ENCODE results near the gene NPPA.

Gene NPPA

DNA sequence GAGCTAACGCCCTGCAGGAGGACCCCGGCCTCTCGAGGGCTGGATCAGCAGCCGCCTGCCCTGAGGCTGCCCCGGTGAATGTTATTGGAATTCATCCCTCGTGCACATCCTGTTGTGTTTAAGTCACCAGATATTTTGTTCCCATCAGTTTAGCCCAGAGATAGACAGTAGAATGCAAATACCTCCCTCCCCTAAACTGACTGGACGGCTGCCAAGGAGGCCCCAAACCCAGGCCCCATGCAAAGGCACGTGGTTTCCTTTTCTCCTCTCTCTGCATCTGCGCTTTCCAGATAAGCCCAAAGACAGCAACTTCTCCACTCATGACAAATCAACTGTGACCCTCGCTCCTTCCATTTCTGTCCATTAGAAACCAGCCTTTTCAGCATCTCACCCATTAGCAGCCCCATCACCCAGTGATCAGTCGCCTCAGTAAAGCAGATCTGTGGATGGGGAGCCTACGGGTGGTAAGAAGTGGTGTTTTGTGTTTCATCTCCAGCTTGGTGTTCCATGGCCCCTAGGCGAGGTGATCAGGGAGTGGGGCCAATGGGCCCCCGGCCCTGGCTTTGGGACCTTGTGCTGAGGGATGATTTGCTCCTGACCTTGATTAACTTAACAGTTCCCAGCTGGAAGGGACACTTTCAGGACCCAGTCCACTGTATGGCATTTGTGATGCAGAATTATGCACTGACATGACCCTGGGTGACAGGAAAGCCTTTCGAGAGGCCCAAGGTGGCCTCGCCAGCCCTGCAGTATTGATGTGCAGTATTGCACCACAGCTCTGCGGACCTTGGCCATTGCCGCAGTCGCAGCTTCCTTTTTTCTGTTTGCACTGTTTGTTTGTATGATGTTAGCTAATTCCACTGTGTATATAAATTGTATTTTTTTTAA lies 5.2 kb downstream of the NPPA start:
- Histone ChIP-seq H3K36me3 (ENCODE audit: insufficient read depth, low read length) (peaks cover 56% of the 10 kb centered on the region), H3K9me3 (ENCODE audit: low read depth, low read length) (no peaks in the 10 kb centered on the region), H3K27ac (no peak overlapping the region), H3K4me3 (no peak overlapping the region), H3K9ac (ENCODE audit: insufficient read length) (no peak overlapping the region)
- peak; percentile 8 for DNase-seq (ENCODE audit: low read depth, low spot score)
- no peak for TF ChIP-seq EZH2 (IDR thresholded peaks at IDR 0.05)
- no peak for TF ChIP-seq POLR2AphosphoS5 (IDR thresholded peaks at IDR 0.05; ENCODE audit: borderline replicate concordance, low read depth, low read length)
- TF ChIP-seq FOXP2 (optimal IDR thresholded peaks at IDR 0.05; ENCODE audit: control extremely low read depth, extremely low read length, insufficient read depth), result no peak

DNA sequence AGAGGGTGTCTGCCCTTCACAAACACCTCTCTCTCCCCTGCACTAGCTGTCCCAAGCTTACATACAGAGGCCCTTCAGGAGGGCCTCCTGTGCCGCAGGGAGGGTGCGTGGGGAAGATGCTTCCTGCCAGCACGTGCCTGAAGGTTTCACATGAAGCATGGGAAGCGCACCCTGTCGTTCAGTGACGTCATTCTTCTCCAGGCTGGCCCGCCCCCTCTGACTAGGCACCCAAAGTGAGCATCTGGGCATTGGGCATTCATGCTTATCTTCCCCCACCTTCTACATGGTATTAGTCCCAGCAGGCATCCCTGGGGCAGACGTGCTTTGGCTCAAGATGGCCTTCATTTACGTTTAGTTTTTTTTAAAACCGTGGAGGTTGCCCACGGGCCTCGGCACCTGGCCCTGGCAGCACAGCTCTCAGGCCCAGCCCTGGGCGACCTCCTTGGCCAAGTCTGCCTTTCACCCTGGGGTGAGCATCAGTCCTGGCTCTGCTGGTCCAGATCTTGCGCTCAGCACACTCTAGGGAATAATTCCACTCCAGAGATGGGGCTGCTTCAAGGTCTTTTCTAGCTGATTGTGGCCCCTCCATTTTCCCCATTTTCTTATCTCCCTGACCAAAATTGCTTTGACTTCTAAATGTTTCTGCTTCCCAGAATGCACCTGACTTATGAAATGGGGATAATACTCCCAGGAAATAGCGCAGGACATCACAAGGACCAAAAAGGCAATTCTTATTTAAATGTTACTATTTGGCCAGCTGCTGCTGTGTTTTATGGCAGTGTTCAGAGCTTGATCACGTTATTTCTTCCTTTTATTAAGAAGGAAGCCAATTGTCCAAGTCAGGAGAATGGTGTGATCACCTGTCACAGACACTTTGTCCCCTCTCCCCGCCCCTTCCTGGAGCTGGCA lies 6.1 kb downstream of the NPPA start:
- H3K9ac ChIP-seq (ENCODE audit: insufficient read length), result no peak overlapping the region
- no peak overlapping the region for H3K27ac ChIP-seq
- DNase-seq (ENCODE audit: low read depth, low spot score), result no peak
- no peaks in the 10 kb centered on the region for H3K9me3 ChIP-seq (ENCODE audit: low read depth, low read length)
- TF ChIP-seq POLR2AphosphoS5 (IDR thresholded peaks at IDR 0.05; ENCODE audit: borderline replicate concordance, low read depth, low read length), result no peak
- TF ChIP-seq FOXP2 (optimal IDR thresholded peaks at IDR 0.05; ENCODE audit: control extremely low read depth, extremely low read length, insufficient read depth), result no peak
- no peak for TF ChIP-seq EZH2 (IDR thresholded peaks at IDR 0.05)
- no peak overlapping the region for H3K4me3 ChIP-seq
- peaks cover 65% of the 10 kb centered on the region for H3K36me3 ChIP-seq (ENCODE audit: insufficient read depth, low read length)

DNA sequence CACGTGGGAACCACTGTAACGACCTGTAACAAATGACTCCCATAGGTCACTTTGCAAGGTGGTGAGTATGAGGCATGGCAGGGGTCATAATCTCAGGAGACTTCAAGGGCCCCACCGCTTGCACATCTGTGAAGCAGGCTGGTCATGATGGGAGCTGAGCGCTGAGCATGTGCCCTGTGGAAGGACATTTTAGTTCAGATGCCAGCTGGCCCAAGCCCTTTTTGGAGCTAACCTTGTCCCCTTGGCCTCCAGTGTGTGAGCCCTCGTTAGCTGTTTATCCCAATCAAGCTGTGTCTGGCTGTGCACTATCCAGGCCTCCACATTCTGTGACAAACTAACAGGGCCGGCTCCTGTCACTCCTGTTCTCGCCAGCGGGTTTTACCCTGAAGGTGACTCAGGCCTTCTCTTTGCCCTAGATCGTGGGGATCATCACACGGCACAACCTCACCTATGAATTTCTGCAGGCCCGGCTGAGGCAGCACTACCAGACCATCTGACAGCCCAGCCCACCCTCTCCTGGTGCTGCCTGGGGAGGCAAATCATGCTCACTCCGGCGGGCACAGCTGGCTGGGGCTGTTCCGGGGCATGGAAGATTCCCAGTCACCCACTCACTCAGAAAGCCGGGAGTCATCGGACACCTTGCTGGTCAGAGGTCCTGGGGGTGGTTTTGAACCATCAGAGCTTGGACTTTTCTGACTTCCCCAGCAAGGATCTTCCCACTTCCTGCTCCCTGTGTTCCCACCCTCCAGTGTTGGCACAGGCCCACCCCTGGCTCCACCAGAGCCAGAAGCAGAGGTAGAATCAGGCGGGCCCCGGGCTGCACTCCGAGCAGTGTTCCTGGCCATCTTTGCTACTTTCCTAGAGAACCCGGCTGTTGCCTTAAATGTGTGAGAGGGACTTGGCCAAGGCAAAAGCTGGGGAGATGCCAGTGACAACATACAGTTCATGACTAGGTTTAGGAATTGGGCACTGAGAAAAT lies 7.6 kb downstream of the NPPA start:
- Histone ChIP-seq H3K9me3 (ENCODE audit: low read depth, low read length) (no peaks in the 10 kb centered on the region), H3K36me3 (ENCODE audit: insufficient read depth, low read length) (peaks cover 70% of the 10 kb centered on the region), H3K4me3 (no peak overlapping the region), H3K9ac (ENCODE audit: insufficient read length) (no peak overlapping the region), H3K27ac (no peak overlapping the region)
- no peak for DNase-seq (ENCODE audit: low read depth, low spot score)
- no peak for TF ChIP-seq POLR2AphosphoS5 (IDR thresholded peaks at IDR 0.05; ENCODE audit: borderline replicate concordance, low read depth, low read length)
- TF ChIP-seq EZH2 (IDR thresholded peaks at IDR 0.05), result no peak
- TF ChIP-seq FOXP2 (optimal IDR thresholded peaks at IDR 0.05; ENCODE audit: control extremely low read depth, extremely low read length, insufficient read depth), result no peak

DNA sequence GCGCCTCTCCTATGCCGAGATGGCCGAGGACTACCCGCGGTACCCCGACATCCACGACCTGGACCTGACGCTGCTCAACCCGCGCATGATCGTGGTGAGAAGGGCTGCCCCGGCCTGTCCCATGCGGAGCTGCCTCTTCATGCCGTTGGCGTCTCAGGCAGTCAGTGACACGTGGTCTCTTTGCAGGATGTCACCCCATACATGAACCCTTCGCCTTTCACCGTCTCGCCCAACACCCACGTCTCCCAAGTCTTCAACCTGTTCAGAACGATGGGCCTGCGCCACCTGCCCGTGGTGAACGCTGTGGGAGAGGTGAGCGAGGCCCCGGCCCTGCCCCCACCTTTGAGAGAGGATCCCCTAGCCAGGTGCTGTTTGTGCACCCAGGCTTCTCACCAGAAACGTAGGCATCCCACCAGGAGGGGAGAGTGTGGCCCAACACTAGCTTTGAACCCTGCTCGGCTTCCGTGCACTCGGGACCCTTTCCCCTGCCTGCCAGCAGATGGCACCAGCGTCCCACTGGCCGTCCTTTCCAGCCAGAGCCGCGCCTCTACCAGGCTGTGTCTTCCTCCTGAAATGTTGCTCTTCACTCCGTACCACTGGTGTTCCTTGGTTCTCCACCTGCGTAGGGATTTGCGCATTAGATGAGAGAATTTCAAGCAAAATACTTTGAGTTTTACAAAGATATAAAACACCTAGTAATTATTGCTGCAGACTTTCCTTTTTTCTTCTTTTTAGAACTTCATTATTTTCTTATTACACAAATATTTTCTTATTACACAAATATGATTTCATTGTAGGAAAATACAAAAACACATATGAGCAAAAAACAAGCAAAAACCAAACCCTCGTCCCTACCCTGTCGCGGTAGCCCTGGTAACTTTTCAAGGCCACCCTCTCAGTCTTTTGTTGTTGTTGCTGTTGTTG lies 9.0 kb downstream of the NPPA start:
- DNase-seq (ENCODE audit: low read depth, low spot score), result no peak
- Histone ChIP-seq H3K9me3 (ENCODE audit: low read depth, low read length) (no peaks in the 10 kb centered on the region), H3K36me3 (ENCODE audit: insufficient read depth, low read length) (peaks cover 73% of the 10 kb centered on the region), H3K4me3 (no peak overlapping the region), H3K9ac (ENCODE audit: insufficient read length) (no peak overlapping the region), H3K27ac (no peak overlapping the region)
- no peak for TF ChIP-seq POLR2AphosphoS5 (IDR thresholded peaks at IDR 0.05; ENCODE audit: borderline replicate concordance, low read depth, low read length)
- no peak for TF ChIP-seq FOXP2 (optimal IDR thresholded peaks at IDR 0.05; ENCODE audit: control extremely low read depth, extremely low read length, insufficient read depth)
- TF ChIP-seq EZH2 (IDR thresholded peaks at IDR 0.05), result no peak

DNA sequence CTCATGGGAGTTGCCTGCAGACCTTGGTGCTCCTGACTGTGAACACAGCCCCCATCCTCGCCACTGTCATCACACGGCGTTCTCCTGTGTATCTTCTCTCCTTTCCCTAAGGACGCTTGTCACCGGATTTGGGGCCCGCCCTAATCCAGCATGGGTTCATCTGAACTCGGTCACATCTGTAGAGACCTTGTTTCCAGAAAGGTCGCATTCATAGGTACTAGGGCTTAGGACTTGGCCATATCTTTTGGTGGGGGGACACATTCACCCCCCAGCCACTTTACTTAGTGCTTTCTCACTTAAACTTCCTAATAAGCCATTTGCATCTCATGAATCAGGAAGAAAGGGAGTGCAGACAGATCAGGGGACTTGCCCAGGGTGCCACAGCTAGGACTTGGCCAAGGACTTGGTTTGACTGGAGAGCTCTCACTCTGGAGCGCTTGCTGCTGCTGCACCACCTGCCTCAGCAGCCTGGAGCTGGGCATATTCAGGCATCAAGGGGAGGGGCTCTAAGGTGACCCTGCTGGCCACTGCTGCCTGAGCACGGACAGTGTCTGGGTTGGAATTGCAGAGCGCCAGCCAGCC lies 9.7 kb downstream of the NPPA start:
- Histone ChIP-seq H3K9me3 (ENCODE audit: low read depth, low read length) (no peaks in the 10 kb centered on the region), H3K36me3 (ENCODE audit: insufficient read depth, low read length) (peaks cover 76% of the 10 kb centered on the region), H3K4me3 (no peak overlapping the region), H3K27ac (no peak overlapping the region), H3K9ac (ENCODE audit: insufficient read length) (no peak overlapping the region)
- TF ChIP-seq POLR2AphosphoS5 (IDR thresholded peaks at IDR 0.05; ENCODE audit: borderline replicate concordance, low read depth, low read length) (no peak), FOXP2 (optimal IDR thresholded peaks at IDR 0.05; ENCODE audit: control extremely low read depth, extremely low read length, insufficient read depth) (no peak), EZH2 (IDR thresholded peaks at IDR 0.05) (no peak)
- no peak for DNase-seq (ENCODE audit: low read depth, low spot score)

DNA sequence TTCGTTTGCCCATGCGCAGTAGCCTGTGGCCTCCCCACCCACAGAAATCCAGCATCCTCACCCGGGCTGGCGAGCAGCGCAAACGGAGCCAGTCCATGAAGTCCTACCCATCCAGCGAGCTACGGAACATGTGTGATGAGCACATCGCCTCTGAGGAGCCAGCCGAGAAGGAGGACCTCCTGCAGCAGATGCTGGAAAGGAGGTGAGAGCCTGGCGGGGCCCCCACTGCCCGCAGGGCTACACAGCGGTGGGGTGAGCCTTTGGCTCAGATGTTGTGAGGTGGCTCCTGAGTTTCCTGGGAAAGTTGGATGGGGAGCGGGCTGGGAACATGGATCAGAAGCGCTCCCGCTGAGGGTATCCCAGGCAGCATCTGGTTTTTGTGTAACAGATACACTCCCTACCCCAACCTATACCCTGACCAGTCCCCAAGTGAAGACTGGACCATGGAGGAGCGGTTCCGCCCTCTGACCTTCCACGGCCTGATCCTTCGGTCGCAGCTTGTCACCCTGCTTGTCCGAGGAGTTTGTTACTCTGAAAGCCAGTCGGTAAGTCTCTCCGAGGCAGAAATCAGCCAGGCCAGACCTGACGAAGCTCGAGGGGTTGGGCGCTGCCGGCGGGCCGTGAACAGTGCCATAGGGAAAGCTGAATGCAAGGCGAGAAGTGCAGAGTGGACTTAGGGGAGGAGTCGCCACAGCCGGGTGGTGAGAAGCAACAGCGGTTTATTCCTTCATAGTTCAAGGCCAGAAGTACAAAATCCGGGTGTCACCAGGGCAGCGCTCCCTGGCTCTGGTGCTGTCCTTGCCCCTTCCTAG lies 10.4 kb downstream of the NPPA start:
- no peak overlapping the region for H3K9ac ChIP-seq (ENCODE audit: insufficient read length)
- H3K36me3 ChIP-seq (ENCODE audit: insufficient read depth, low read length), result peaks cover 83% of the 10 kb centered on the region
- H3K27ac ChIP-seq, result no peak overlapping the region
- no peak for DNase-seq (ENCODE audit: low read depth, low spot score)
- no peak overlapping the region for H3K4me3 ChIP-seq
- H3K9me3 ChIP-seq (ENCODE audit: low read depth, low read length), result no peaks in the 10 kb centered on the region
- TF ChIP-seq FOXP2 (optimal IDR thresholded peaks at IDR 0.05; ENCODE audit: control extremely low read depth, extremely low read length, insufficient read depth), result no peak
- no peak for TF ChIP-seq POLR2AphosphoS5 (IDR thresholded peaks at IDR 0.05; ENCODE audit: borderline replicate concordance, low read depth, low read length)
- TF ChIP-seq EZH2 (IDR thresholded peaks at IDR 0.05), result no peak

Measured in SK-N-MC (cell line).